HG02798 (cell line): ENCODE results near the gene CLDN1.
"Not testable (repeated sequence)": the region's sequence is repeated elsewhere in the genome, so short reads cannot be mapped to it uniquely, and the experiment has no call there.

ENCODE experiments used
- ATAC-seq: cut with Tn5 transposase; IDR thresholded peaks from one replicate; pipeline ENCODE4 v1.9.1; 2021; ENCODE audit warnings: mild to moderate bottlenecking; ENCODE audit not compliant: unreplicated experiment, poor library complexity

The CLDN1 gene

GRCh38 chr3:190301591-190301990 is 20.7 kb downstream of the CLDN1 start:
- ATAC-seq = no peak

- no peak for ATAC-seq
These were observed 22.3 kb downstream of the CLDN1 start for GRCh38 chr3:190299969-190300368.

- ATAC-seq = no peak
These were observed 28.2 kb downstream of the CLDN1 start for GRCh38 chr3:190294030-190294429.

- no peak for ATAC-seq
These were observed 28.6 kb downstream of the CLDN1 start for GRCh38 chr3:190293621-190294020.

GRCh38 chr3:190291994-190292584 is 30.2 kb downstream of the CLDN1 start:
- no peak for ATAC-seq

GRCh38 chr3:190289989-190290388 is 32.3 kb downstream of the CLDN1 start:
- no peak for ATAC-seq

GRCh38 chr3:190288836-190289235 is 33.4 kb downstream of the CLDN1 start:
- ATAC-seq = no peak

- no peak for ATAC-seq
These were observed 36.2 kb downstream of the CLDN1 start for GRCh38 chr3:190286014-190286413.

GRCh38 chr3:190281308-190282051 is 40.8 kb downstream of the CLDN1 start:
- no peak for ATAC-seq

- ATAC-seq = no peak
These were observed 42.6 kb downstream of the CLDN1 start for GRCh38 chr3:190279690-190280089.

- ATAC-seq = no peak
These were observed 49.5 kb downstream of the CLDN1 start for GRCh38 chr3:190272747-190273146.

- no peak for ATAC-seq
These were observed 53.1 kb downstream of the CLDN1 start for GRCh38 chr3:190269101-190269500.

- not testable (repeated sequence) for ATAC-seq
These were observed 54.8 kb downstream of the CLDN1 start for GRCh38 chr3:190267464-190267863.

GRCh38 chr3:190266913-190267290 is 55.3 kb downstream of the CLDN1 start:
- ATAC-seq = no peak

GRCh38 chr3:190266265-190266912 is 55.9 kb downstream of the CLDN1 start:
- ATAC-seq = no peak

GRCh38 chr3:190265796-190266195 is 56.5 kb downstream of the CLDN1 start:
- ATAC-seq = no peak

- no peak for ATAC-seq
These were observed 57.1 kb downstream of the CLDN1 start for GRCh38 chr3:190265126-190265525.

GRCh38 chr3:190261740-190262139 is 60.5 kb downstream of the CLDN1 start:
- ATAC-seq = no peak

- no peak for ATAC-seq
These were observed 61.2 kb downstream of the CLDN1 start for GRCh38 chr3:190261015-190261414.

- no peak for ATAC-seq
These were observed 61.9 kb downstream of the CLDN1 start for GRCh38 chr3:190260301-190260700.

GRCh38 chr3:190258634-190259033 is 63.6 kb downstream of the CLDN1 start:
- ATAC-seq = no peak
